ENCODE results near the gene DDI1.
A peak's percentile ranks its signal among the peaks of the same experiment; 100 is the strongest.
"Not testable (repeated sequence)": the region's sequence is repeated elsewhere in the genome, so short reads cannot be mapped to it uniquely, and the experiment has no call there.

Gene DDI1

GRCh38 chr11:104041792-104042191, 5.4 kb downstream of the DDI1 start:
- DNase-seq (ENCODE audit: low read depth): no peak
- TF ChIP-seq CTCF (conservative IDR thresholded peaks at IDR 0.05; ENCODE audit: low read length): no peak
- H3K4me3 ChIP-seq (ENCODE audit: low read length): no peak overlapping the region

GRCh38 chr11:104043142-104043541, 6.7 kb downstream of the DDI1 start:
- no peak for TF ChIP-seq CTCF (conservative IDR thresholded peaks at IDR 0.05; ENCODE audit: low read length)
- DNase-seq (ENCODE audit: low read depth): no peak
- H3K4me3 ChIP-seq (ENCODE audit: low read length): no peak overlapping the region

GRCh38 chr11:104043678-104044239, 7.3 kb downstream of the DDI1 start:
- no peak for TF ChIP-seq CTCF (conservative IDR thresholded peaks at IDR 0.05; ENCODE audit: low read length)
- no peak overlapping the region for H3K4me3 ChIP-seq (ENCODE audit: low read length)
- DNase-seq (ENCODE audit: low read depth): no peak

GRCh38 chr11:104046331-104046730, 9.9 kb downstream of the DDI1 start:
- no peak overlapping the region for H3K4me3 ChIP-seq (ENCODE audit: low read length)
- no peak for DNase-seq (ENCODE audit: low read depth)
- no peak for TF ChIP-seq CTCF (conservative IDR thresholded peaks at IDR 0.05; ENCODE audit: low read length)

GRCh38 chr11:104046858-104047257, 10.4 kb downstream of the DDI1 start:
- H3K4me3 ChIP-seq (ENCODE audit: low read length); DNase-seq (ENCODE audit: low read depth): not testable (repeated sequence)

GRCh38 chr11:104049116-104049515, 12.7 kb downstream of the DDI1 start:
- no peak for TF ChIP-seq CTCF (conservative IDR thresholded peaks at IDR 0.05; ENCODE audit: low read length)
- no peak overlapping the region for H3K4me3 ChIP-seq (ENCODE audit: low read length)
- no peak for DNase-seq (ENCODE audit: low read depth)

- DNase-seq (ENCODE audit: low read depth): peak; percentile 15
- no peak overlapping the region for H3K4me3 ChIP-seq (ENCODE audit: low read length)
- TF ChIP-seq CTCF (conservative IDR thresholded peaks at IDR 0.05; ENCODE audit: low read length): no peak
These were observed 15.3 kb downstream of the DDI1 start for GRCh38 chr11:104051778-104052177.
